Neural progenitor cell (in vitro differentiated cells): ENCODE results near the gene GBP1. TPM values are rescaled to one million over a fixed set of nuclear protein-coding genes. Genes with fewer than 3 reads are reported as not detected.
A peak's percentile ranks its signal among the peaks of the same experiment; 100 is the strongest.

Experiments used
- DNase-seq: peaks from one replicate; pipeline ENCODE4 v3.0.0-alpha.2; 2016; ENCODE audit warnings: low spot score
- H2AFZ ChIP-seq: fragments of 200-600 bp; sonication (generic); replicated peaks from 2 replicates; pipeline ENCODE4 v1.6.1; 2016; ENCODE audit warnings: antibody characterized with exemption
- H3F3A ChIP-seq: fragments of 200-600 bp; sonication (generic); 2 replicates; pipeline ENCODE4 v1.6.1; 2016; ENCODE audit warnings: antibody characterized with exemption, low read depth
- H3K27ac ChIP-seq: fragments of 200-600 bp; sonication (generic); 2 replicates; pipeline ENCODE4 v1.5.1; 2016; ENCODE audit warnings: mild to moderate bottlenecking
- H3K27me3 ChIP-seq: fragments of 200-600 bp; sonication (generic); 2 replicates; pipeline ENCODE4 v1.6.1; 2016; ENCODE audit warnings: mild to moderate bottlenecking, moderate library complexity
- H3K36me3 ChIP-seq: fragments of 200-600 bp; sonication (generic); 2 replicates; pipeline ENCODE4 v1.5.1; 2016
- H3K4me1 ChIP-seq: fragments of 200-600 bp; sonication (generic); 2 replicates; pipeline ENCODE4 v1.6.1; 2016; ENCODE audit warnings: mixed run types
- H3K4me2 ChIP-seq: fragments of 200-600 bp; sonication (generic); 2 replicates; pipeline ENCODE4 v1.6.1; 2016
- H3K4me3 ChIP-seq: fragments of 200-600 bp; sonication (generic); 2 replicates; pipeline ENCODE4 v1.5.1; 2016
- H3K79me2 ChIP-seq: fragments of 200-600 bp; sonication (generic); 2 replicates; pipeline ENCODE4 v1.6.1; 2016; ENCODE audit warnings: low read depth
- H3K9ac ChIP-seq: fragments of 200-600 bp; sonication (generic); 2 replicates; pipeline ENCODE4 v1.6.1; 2016
- H3K9me3 ChIP-seq: fragments of 200-600 bp; sonication (generic); 2 replicates; pipeline ENCODE4 v1.5.1; 2016; ENCODE audit warnings: low read depth
- H4K20me1 ChIP-seq: fragments of 200-600 bp; sonication (generic); 2 replicates; pipeline ENCODE4 v1.6.1; 2016; ENCODE audit warnings: low read depth
- H3K27ac Mint-ChIP-seq: 3 replicates; pipeline ENCODE4 v1.8.0; 2021; ENCODE audit warnings: mixed read lengths
- H3K27me3 Mint-ChIP-seq: 2 replicates; pipeline ENCODE4 v1.8.0; 2022; ENCODE audit warnings: low read depth, mild to moderate bottlenecking, inconsistent platforms, moderate library complexity, mixed read lengths; ENCODE audit not compliant: insufficient read depth
- H3K36me3 Mint-ChIP-seq: 3 replicates; pipeline ENCODE4 v1.8.0; 2021; ENCODE audit warnings: mixed read lengths
- H3K4me1 Mint-ChIP-seq: 3 replicates; pipeline ENCODE4 v1.8.0; 2021; ENCODE audit warnings: mixed read lengths
- H3K4me3 Mint-ChIP-seq: 3 replicates; pipeline ENCODE4 v1.8.0; 2021; ENCODE audit warnings: mild to moderate bottlenecking, moderate library complexity, mixed read lengths
- H3K9me3 Mint-ChIP-seq: 3 replicates; pipeline ENCODE4 v1.8.0; 2020; ENCODE audit warnings: mixed read lengths
- EZH2 ChIP-seq: fragments of 200-600 bp; sonication (generic); IDR thresholded peaks from 2 replicates; pipeline ENCODE4 v1.6.1; 2017; ENCODE audit warnings: antibody characterized with exemption, mild to moderate bottlenecking, moderate library complexity
- EZH2phosphoT487 ChIP-seq: fragments of 200-600 bp; sonication (generic); IDR thresholded peaks from 2 replicates; pipeline ENCODE4 v1.6.1; 2017; ENCODE audit warnings: antibody characterized with exemption
- total RNA-seq: library from RNA; depleted of rRNA; stranded (reverse); fragments of >200 nt; gene quantifications from 2 replicates; pipeline ENCODE4 v1.2.3, GENCODE V29; 2015; ENCODE audit warnings: low replicate concordance
- TF ChIP-seq, protein P1 (sequence below): fragments of 200-600 bp; sonication (generic); IDR thresholded peaks from 2 replicates; pipeline ENCODE4 v1.5.1; 2017; ENCODE audit warnings: antibody characterized with exemption, mild to moderate bottlenecking

The GBP1 gene, protein sequence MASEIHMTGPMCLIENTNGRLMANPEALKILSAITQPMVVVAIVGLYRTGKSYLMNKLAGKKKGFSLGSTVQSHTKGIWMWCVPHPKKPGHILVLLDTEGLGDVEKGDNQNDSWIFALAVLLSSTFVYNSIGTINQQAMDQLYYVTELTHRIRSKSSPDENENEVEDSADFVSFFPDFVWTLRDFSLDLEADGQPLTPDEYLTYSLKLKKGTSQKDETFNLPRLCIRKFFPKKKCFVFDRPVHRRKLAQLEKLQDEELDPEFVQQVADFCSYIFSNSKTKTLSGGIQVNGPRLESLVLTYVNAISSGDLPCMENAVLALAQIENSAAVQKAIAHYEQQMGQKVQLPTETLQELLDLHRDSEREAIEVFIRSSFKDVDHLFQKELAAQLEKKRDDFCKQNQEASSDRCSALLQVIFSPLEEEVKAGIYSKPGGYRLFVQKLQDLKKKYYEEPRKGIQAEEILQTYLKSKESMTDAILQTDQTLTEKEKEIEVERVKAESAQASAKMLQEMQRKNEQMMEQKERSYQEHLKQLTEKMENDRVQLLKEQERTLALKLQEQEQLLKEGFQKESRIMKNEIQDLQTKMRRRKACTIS
- not detected in 2 replicates for total RNA-seq

DNA sequence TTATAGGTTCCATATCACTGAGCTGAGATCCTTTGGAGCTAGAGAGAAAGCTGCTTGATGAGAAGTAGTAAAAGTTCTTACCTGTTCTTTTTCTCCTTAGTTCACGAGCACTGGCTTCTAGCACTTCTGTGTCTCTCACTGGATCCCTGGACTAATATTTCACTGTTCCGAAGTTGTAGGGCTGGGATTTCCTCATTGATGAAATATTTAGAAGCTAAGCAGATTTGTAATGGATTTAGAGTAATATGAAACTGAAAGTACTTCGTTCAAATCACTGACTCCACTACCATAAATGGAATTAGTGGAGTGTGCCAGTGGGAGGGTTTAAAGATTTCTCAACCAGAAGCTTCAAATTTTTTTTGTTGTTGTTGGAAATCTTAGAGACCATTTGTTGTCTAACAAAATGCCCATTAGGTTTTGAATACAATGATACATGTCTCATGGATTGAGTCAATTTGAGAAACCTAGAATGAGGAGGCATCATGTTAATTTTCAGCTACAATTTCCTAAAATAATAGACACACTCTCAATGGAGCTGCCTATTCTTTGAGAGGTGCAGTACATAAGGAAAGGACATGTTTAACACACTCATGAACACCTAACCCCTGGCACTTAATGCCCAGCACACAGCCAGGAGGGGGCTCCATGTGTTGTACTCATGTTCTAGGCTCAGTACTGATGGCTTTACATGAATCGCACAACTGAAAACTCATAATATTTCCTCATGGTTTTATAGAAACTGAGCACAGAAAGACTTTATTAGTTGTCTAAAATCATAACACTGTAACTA, at the start of gene GBP1:
Gene GBP1 (minus strand): TSS at position 130 of the 790 bp plus-strand sequence. CDS start 1,974 bp downstream, outside the sequence.
- H3K4me3 ChIP-seq: no peak within 1 kb of the TSS

DNA sequence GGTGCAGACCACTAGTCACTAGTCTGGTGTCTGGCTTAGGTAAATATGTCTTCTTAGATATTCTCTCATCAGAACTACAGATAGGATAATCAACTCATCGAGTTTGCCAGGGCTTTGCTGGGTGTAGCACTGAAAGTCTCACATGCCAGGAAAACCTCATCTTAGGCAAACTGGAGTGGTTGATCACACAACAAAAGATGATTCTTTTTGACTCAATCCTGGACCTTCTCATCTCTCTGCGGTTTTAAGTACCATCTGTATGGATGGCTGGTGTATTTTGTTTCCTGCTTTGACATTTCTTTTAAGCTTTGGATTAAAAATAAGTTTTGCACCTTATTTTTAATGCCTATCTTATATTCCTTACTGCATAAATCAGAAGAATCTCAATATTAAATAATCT, 49.7 kb upstream of the GBP1 start:
- no peaks in the 10 kb centered on the region for H3K4me1 ChIP-seq
- no peaks in the 10 kb centered on the region for H3K9me3 ChIP-seq
- Mint-ChIP-seq H3K9me3 (no peaks in the 10 kb centered on the region), H3K27ac (no peak overlapping the region), H3K36me3 (no peaks in the 10 kb centered on the region), H3K27me3 (no peaks in the 10 kb centered on the region), H3K4me1 (no peaks in the 10 kb centered on the region), H3K4me3 (no peak overlapping the region)
- H3K27ac ChIP-seq: no peak overlapping the region
- DNase-seq: no peak
- H3K9ac ChIP-seq: no peak overlapping the region
- no peaks in the 10 kb centered on the region for H3K36me3 ChIP-seq
- no peak overlapping the region for H3K4me2 ChIP-seq
- no peaks in the 10 kb centered on the region for H3F3A ChIP-seq
- H3K79me2 ChIP-seq: no peaks in the 10 kb centered on the region
- H2AFZ ChIP-seq: no peak overlapping the region
- no peak overlapping the region for H3K4me3 ChIP-seq
- H4K20me1 ChIP-seq: no peaks in the 10 kb centered on the region
- TF ChIP-seq, protein P1, sequence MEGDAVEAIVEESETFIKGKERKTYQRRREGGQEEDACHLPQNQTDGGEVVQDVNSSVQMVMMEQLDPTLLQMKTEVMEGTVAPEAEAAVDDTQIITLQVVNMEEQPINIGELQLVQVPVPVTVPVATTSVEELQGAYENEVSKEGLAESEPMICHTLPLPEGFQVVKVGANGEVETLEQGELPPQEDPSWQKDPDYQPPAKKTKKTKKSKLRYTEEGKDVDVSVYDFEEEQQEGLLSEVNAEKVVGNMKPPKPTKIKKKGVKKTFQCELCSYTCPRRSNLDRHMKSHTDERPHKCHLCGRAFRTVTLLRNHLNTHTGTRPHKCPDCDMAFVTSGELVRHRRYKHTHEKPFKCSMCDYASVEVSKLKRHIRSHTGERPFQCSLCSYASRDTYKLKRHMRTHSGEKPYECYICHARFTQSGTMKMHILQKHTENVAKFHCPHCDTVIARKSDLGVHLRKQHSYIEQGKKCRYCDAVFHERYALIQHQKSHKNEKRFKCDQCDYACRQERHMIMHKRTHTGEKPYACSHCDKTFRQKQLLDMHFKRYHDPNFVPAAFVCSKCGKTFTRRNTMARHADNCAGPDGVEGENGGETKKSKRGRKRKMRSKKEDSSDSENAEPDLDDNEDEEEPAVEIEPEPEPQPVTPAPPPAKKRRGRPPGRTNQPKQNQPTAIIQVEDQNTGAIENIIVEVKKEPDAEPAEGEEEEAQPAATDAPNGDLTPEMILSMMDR: no peak
- TF ChIP-seq EZH2: no peak
- no peak for TF ChIP-seq EZH2phosphoT487
- no peaks in the 10 kb centered on the region for H3K27me3 ChIP-seq

More for the DNA sequence above, at the start of gene GBP1:
- H3K79me2 ChIP-seq: no peaks in the 10 kb centered on the region
- H3K9me3 ChIP-seq: no peaks in the 10 kb centered on the region
- Mint-ChIP-seq H3K4me3 (no peak within 1 kb of the TSS), H3K27ac (no peak within 1 kb of the TSS), H3K27me3 (no peaks in the 10 kb centered on the region), H3K4me1 (peaks cover 11% of the 10 kb centered on the region), H3K9me3 (no peaks in the 10 kb centered on the region), H3K36me3 (no peaks in the 10 kb centered on the region)
- no peak within 1 kb of the TSS for H2AFZ ChIP-seq
- H3K4me2 ChIP-seq: no peak within 1 kb of the TSS
- H3F3A ChIP-seq: no peaks in the 10 kb centered on the region
- no peak within 1 kb of the TSS for H3K27ac ChIP-seq
- TF ChIP-seq EZH2phosphoT487: no peak
- TF ChIP-seq EZH2: no peak
- TF ChIP-seq, protein P1: no peak
- H4K20me1 ChIP-seq: no peaks in the 10 kb centered on the region
- no peak within 1 kb of the TSS for H3K9ac ChIP-seq
- H3K27me3 ChIP-seq: no peaks in the 10 kb centered on the region
- no peak for DNase-seq
- no peaks in the 10 kb centered on the region for H3K36me3 ChIP-seq
- no peaks in the 10 kb centered on the region for H3K4me1 ChIP-seq

DNA sequence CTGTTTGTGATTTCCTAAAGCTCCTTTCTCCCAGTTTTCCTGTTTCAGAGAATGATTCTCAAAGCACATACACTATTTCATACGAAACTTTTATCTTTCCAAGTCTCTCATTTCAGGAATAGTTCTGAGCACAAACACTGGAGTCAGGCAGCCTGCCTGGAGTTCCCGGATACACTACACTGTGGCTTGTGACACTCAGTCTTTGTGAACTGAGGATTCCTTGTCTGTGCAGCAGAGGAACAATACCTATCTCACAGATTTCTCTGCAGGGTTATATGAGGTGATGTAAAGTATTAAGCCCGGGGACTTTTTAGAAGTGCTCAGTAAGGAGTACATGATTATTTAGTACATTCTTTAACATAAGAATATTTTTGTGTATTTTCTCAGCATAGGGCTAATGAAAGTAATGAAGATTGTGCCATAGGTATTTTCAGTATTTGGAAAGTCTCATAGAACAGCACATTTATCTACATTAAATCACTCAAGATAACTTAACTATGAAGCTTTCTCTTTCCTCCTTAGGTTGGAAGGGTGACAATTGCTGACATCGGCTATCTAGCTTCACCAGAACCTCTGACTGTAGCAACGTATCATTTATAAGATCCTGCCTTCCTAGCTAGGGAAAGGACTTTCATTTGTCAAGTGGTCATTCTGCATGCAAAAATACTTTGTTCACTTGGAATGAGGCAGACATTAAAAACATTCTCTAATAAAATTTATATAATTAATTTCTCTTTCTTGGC, 48.0 kb upstream of the GBP1 start:
- no peaks in the 10 kb centered on the region for H3K27me3 Mint-ChIP-seq
- no peaks in the 10 kb centered on the region for H3K36me3 ChIP-seq
- H3K4me1 ChIP-seq: no peaks in the 10 kb centered on the region
- H3K27ac Mint-ChIP-seq: no peak overlapping the region
- TF ChIP-seq, protein P1: no peak
- TF ChIP-seq EZH2: no peak
- TF ChIP-seq EZH2phosphoT487: no peak
- no peaks in the 10 kb centered on the region for H3K79me2 ChIP-seq
- H3K9me3 ChIP-seq: no peaks in the 10 kb centered on the region
- no peak overlapping the region for H3K4me3 ChIP-seq
- no peak overlapping the region for H3K27ac ChIP-seq
- no peak overlapping the region for H3K4me3 Mint-ChIP-seq
- H3K36me3 Mint-ChIP-seq: no peaks in the 10 kb centered on the region
- H4K20me1 ChIP-seq: no peaks in the 10 kb centered on the region
- H3F3A ChIP-seq: no peaks in the 10 kb centered on the region
- no peak overlapping the region for H3K4me2 ChIP-seq
- no peaks in the 10 kb centered on the region for H3K27me3 ChIP-seq
- DNase-seq: no peak
- H3K9ac ChIP-seq: no peak overlapping the region
- H3K4me1 Mint-ChIP-seq: no peaks in the 10 kb centered on the region
- H2AFZ ChIP-seq: peak overlapping the region; percentile 86
- H3K9me3 Mint-ChIP-seq: no peaks in the 10 kb centered on the region
